WTC11 (cell line): Measurements from ENCODE around the gene NTNG2. TPM values are rescaled to one million over a fixed set of nuclear protein-coding genes. Genes with fewer than 3 reads are reported as not detected.

ENCODE experiments used
- ATAC-seq: fragments of 200-7000 bp; cut with Tn5 transposase; 2 replicates; pipeline ENCODE4 v1.10.0; 2021; ENCODE audit warnings: mild to moderate bottlenecking, moderate library complexity
- CTCF ChIA-PET: fragments of 300-600 bp; sonication (Branson Sonifier 250); formaldehyde crosslinking; loops from one replicate; lab custom pipeline; 2021; ENCODE audit warnings: antibody characterized with exemption; lab: Charles Lee
- POLR2A ChIA-PET: fragments of 350-600 bp; sonication (Branson Sonifier 250); formaldehyde crosslinking; loops from one replicate; lab custom pipeline; 2021; ENCODE audit warnings: antibody characterized with exemption; lab: Charles Lee
- DNase-seq: peaks from one replicate; pipeline ENCODE4 v3.0.0; 2021; ENCODE audit warnings: low spot score
- H3K27ac Mint-ChIP-seq: 2 replicates; pipeline ENCODE4 v1.8.0; 2021; ENCODE audit warnings: mixed read lengths
- H3K27me3 Mint-ChIP-seq: 2 replicates; pipeline ENCODE4 v1.8.0; 2021; ENCODE audit warnings: low read depth, mild to moderate bottlenecking, moderate library complexity, mixed read lengths
- H3K36me3 Mint-ChIP-seq: 2 replicates; pipeline ENCODE4 v1.8.0; 2021; ENCODE audit warnings: mixed read lengths
- H3K4me1 Mint-ChIP-seq: 2 replicates; pipeline ENCODE4 v1.8.0; 2022; ENCODE audit warnings: mixed read lengths
- H3K4me3 Mint-ChIP-seq: 2 replicates; pipeline ENCODE4 v1.8.0; 2021; ENCODE audit warnings: mild to moderate bottlenecking, moderate library complexity, mixed read lengths
- H3K9me3 Mint-ChIP-seq: 2 replicates; pipeline ENCODE4 v1.8.0; 2021; ENCODE audit warnings: mixed read lengths
- FOXJ3 ChIP-seq: sonication (generic); formaldehyde crosslinking; IDR thresholded peaks from 2 replicates; pipeline ENCODE4 v1.9.0; 2021; ENCODE audit warnings: missing genetic modification reagents, mild to moderate bottlenecking, borderline replicate concordance
- OVOL2 ChIP-seq: fragments of 250-450 bp; sonication (Bioruptor Pico); IDR thresholded peaks from 2 replicates; pipeline ENCODE4 v1.9.0; 2021; ENCODE audit warnings: mild to moderate bottlenecking, borderline replicate concordance
- ZNF232 ChIP-seq: sonication (generic); formaldehyde crosslinking; IDR thresholded peaks from 2 replicates; pipeline ENCODE4 v1.8.0; 2022; ENCODE audit warnings: mild to moderate bottlenecking, missing genetic modification reagents
- total RNA-seq: library from RNA; stranded (reverse); gene quantifications from 3 replicates; pipeline ENCODE4 v1.2.3, GENCODE V29; 2021
- TF ChIP-seq, protein P1 (sequence below): sonication (generic); formaldehyde crosslinking; IDR thresholded peaks from 2 replicates; pipeline ENCODE4 v1.8.0; 2023; ENCODE audit warnings: missing genetic modification reagents, mild to moderate bottlenecking, borderline replicate concordance
- TF ChIP-seq, protein P2 (sequence below): sonication (generic); formaldehyde crosslinking; IDR thresholded peaks from 2 replicates; pipeline ENCODE4 v1.8.1; 2022; ENCODE audit warnings: low read depth, missing genetic modification reagents, borderline replicate concordance
- TF ChIP-seq, protein P3 (sequence below): sonication (generic); formaldehyde crosslinking; conservative IDR thresholded peaks from 2 replicates; pipeline ENCODE4 v1.8.1; 2022; ENCODE audit warnings: mild to moderate bottlenecking, missing genetic modification reagents
- TF ChIP-seq, protein P4 (sequence below): sonication (generic); formaldehyde crosslinking; IDR thresholded peaks from 2 replicates; pipeline ENCODE4 v1.8.0; 2022; ENCODE audit warnings: mild to moderate bottlenecking, missing genetic modification reagents
- TF ChIP-seq, protein P5 (sequence below): sonication (generic); formaldehyde crosslinking; IDR thresholded peaks from 2 replicates; pipeline ENCODE4 v1.8.1; 2022; ENCODE audit warnings: missing genetic modification reagents, borderline replicate concordance

Gene NTNG2
- total RNA-seq, 1 experiment from 2014 or later: 3.1 TPM

DNA sequence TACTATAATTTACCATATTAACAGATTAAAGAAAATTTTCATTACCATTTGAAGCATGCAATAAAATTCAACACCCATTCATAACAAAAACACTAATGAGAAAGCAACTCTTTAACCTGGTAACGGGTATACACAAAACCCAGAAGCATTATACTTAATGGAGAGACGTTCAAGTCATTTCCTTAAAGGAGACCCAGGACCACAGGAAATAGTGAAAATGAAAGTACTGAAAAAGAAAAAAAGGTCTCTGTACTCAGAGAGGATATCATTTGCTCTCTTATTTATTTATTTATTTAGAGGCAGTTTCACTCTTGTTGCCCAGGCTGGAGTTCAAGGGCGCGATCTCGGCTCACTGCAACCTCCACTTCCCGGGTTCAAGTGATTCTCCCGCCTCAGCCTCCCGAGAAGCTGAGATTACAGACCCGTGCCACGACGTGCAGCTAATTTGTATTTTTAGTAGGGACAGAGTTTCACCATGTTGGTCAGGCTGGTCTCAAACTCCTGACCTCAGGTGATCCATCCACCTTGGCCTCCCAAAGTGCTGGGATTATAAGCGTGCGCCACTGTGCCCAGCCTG is 131.4 kb downstream of the NTNG2 start:
- ChIA-PET CTCF (interaction anchor here (0.7 kb wide), 1 partner anchor 10 kb away, joined by 4 read pairs; no protein-coding TSS in a partner anchor), POLR2A (no interaction called here)
- TF ChIP-seq, protein P1, sequence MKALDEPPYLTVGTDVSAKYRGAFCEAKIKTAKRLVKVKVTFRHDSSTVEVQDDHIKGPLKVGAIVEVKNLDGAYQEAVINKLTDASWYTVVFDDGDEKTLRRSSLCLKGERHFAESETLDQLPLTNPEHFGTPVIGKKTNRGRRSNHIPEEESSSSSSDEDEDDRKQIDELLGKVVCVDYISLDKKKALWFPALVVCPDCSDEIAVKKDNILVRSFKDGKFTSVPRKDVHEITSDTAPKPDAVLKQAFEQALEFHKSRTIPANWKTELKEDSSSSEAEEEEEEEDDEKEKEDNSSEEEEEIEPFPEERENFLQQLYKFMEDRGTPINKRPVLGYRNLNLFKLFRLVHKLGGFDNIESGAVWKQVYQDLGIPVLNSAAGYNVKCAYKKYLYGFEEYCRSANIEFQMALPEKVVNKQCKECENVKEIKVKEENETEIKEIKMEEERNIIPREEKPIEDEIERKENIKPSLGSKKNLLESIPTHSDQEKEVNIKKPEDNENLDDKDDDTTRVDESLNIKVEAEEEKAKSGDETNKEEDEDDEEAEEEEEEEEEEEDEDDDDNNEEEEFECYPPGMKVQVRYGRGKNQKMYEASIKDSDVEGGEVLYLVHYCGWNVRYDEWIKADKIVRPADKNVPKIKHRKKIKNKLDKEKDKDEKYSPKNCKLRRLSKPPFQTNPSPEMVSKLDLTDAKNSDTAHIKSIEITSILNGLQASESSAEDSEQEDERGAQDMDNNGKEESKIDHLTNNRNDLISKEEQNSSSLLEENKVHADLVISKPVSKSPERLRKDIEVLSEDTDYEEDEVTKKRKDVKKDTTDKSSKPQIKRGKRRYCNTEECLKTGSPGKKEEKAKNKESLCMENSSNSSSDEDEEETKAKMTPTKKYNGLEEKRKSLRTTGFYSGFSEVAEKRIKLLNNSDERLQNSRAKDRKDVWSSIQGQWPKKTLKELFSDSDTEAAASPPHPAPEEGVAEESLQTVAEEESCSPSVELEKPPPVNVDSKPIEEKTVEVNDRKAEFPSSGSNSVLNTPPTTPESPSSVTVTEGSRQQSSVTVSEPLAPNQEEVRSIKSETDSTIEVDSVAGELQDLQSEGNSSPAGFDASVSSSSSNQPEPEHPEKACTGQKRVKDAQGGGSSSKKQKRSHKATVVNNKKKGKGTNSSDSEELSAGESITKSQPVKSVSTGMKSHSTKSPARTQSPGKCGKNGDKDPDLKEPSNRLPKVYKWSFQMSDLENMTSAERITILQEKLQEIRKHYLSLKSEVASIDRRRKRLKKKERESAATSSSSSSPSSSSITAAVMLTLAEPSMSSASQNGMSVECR (CRISPR knock-in tag): no peak
- TF ChIP-seq, protein P2, sequence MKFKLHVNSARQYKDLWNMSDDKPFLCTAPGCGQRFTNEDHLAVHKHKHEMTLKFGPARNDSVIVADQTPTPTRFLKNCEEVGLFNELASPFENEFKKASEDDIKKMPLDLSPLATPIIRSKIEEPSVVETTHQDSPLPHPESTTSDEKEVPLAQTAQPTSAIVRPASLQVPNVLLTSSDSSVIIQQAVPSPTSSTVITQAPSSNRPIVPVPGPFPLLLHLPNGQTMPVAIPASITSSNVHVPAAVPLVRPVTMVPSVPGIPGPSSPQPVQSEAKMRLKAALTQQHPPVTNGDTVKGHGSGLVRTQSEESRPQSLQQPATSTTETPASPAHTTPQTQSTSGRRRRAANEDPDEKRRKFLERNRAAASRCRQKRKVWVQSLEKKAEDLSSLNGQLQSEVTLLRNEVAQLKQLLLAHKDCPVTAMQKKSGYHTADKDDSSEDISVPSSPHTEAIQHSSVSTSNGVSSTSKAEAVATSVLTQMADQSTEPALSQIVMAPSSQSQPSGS: no peak
- TF ChIP-seq, protein P3, sequence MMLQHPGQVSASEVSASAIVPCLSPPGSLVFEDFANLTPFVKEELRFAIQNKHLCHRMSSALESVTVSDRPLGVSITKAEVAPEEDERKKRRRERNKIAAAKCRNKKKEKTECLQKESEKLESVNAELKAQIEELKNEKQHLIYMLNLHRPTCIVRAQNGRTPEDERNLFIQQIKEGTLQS: no peak
- TF ChIP-seq FOXJ3 (no peak), ZNF232 (CRISPR knock-in tag) (no peak), OVOL2 (CRISPR knock-in tag) (no peak)
- TF ChIP-seq, protein P4, sequence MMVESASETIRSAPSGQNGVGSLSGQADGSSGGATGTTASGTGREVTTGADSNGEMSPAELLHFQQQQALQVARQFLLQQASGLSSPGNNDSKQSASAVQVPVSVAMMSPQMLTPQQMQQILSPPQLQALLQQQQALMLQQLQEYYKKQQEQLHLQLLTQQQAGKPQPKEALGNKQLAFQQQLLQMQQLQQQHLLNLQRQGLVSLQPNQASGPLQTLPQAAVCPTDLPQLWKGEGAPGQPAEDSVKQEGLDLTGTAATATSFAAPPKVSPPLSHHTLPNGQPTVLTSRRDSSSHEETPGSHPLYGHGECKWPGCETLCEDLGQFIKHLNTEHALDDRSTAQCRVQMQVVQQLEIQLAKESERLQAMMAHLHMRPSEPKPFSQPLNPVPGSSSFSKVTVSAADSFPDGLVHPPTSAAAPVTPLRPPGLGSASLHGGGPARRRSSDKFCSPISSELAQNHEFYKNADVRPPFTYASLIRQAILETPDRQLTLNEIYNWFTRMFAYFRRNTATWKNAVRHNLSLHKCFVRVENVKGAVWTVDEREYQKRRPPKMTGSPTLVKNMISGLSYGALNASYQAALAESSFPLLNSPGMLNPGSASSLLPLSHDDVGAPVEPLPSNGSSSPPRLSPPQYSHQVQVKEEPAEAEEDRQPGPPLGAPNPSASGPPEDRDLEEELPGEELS: no peak
- TF ChIP-seq, protein P5, sequence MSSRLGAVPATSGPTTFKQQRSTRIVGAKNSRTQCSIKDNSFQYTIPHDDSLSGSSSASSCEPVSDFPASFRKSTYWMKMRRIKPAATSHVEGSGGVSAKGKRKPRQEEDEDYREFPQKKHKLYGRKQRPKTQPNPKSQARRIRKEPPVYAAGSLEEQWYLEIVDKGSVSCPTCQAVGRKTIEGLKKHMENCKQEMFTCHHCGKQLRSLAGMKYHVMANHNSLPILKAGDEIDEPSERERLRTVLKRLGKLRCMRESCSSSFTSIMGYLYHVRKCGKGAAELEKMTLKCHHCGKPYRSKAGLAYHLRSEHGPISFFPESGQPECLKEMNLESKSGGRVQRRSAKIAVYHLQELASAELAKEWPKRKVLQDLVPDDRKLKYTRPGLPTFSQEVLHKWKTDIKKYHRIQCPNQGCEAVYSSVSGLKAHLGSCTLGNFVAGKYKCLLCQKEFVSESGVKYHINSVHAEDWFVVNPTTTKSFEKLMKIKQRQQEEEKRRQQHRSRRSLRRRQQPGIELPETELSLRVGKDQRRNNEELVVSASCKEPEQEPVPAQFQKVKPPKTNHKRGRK (CRISPR knock-in tag): no peak
- Mint-ChIP-seq H3K36me3 (peaks cover 39% of the 10 kb centered on the region), H3K27me3 (no peaks in the 10 kb centered on the region), H3K9me3 (no peaks in the 10 kb centered on the region), H3K4me3 (no peak overlapping the region), H3K4me1 (peaks cover 14% of the 10 kb centered on the region), H3K27ac (no peak overlapping the region)
- ATAC-seq: no peak
- DNase-seq: no peak

Other genes with a start within 250 kb of the NTNG2 start
- 26.6 to 27.9 TPM (median 27.5 TPM) in 3 replicates for gene MED27, start 82.2 kb upstream of the NTNG2 start, total RNA-seq
- 26.0 to 30.1 TPM (median 26.7 TPM) in 3 replicates for gene SETX, start 192.9 kb downstream of the NTNG2 start, total RNA-seq
- 18.3 to 23.8 TPM (median 20.5 TPM) in 3 replicates for gene TTF1, start 244.8 kb downstream of the NTNG2 start, total RNA-seq
- gene CFAP77, start 248.2 kb downstream of the NTNG2 start, total RNA-seq: 0.96 to 1.2 TPM (median 1.2 TPM) in 3 replicates